Right lobe of liver (tissue), 6 donors: Measurements from ENCODE around the gene TAPBP. TPM values are rescaled to one million over a fixed set of nuclear protein-coding genes. Genes with fewer than 3 reads are reported as not detected.

Experiments
- ATAC-seq, 4 donors: fragments of 200-7000 bp; cut with Tn5 transposase; one replicate each; pipeline ENCODE4 v1.9.1; 2020; ENCODE audit warnings: mild to moderate bottlenecking in 4 of 4, moderate library complexity in 4 of 4
- DNase-seq, 3 donors: peaks; one replicate each; pipeline ENCODE4 v3.0.0-alpha.2; 2020
- H3K27ac ChIP-seq, 3 donors: fragments of 200-600 bp; one replicate each; pipeline ENCODE4 v1.8.0; 2022
- H3K27me3 ChIP-seq, 2 donors: fragments of 200-600 bp; one replicate each; pipeline ENCODE4 v1.8.0; 2022
- H3K36me3 ChIP-seq, 4 donors: fragments of 200-600 bp; sonication (generic) in 1 of 4; one replicate each; pipeline versions ENCODE4 v1.5.1 to v1.8.0; 2017 to 2022; ENCODE audit warnings: control low read depth in 1 of 4
- H3K4me1 ChIP-seq, 4 donors: fragments of 200-600 bp; sonication (generic) in 1 of 4; one replicate each; pipeline versions ENCODE4 v1.5.1 to v1.8.0; 2017 to 2022; ENCODE audit warnings: control low read depth in 1 of 4
- H3K4me3 ChIP-seq, 3 donors: fragments of 200-600 bp; one replicate each; pipeline ENCODE4 v1.8.0; 2022
- H3K9me3 ChIP-seq, 4 donors: fragments of 200-600 bp; sonication (generic) in 1 of 4; one replicate each; pipeline versions ENCODE4 v1.5.1 to v1.8.0; 2017 to 2022; ENCODE audit warnings: control low read depth in 1 of 4
- CTCF ChIP-seq, 4 donors: fragments of 200-600 bp in 3 of 4; fragments of 450-650 bp in 1 of 4; IDR thresholded peaks; one replicate each; pipeline versions ENCODE4 v1.5.1 to v1.8.0; 2016 to 2022; ENCODE audit warnings: antibody characterized with exemption in 4 of 4, mild to moderate bottlenecking in 2 of 4
- POLR2A ChIP-seq: fragments of 450-650 bp; IDR thresholded peaks from one replicate; pipeline ENCODE4 v1.6.1; 2017; ENCODE audit warnings: antibody characterized with exemption, mild to moderate bottlenecking
- WGBS: methylation state at CpG from one replicate; pipeline ENCODE4 v1.1.6; 2018; ENCODE audit warnings: low coverage, low lambda C conversion rate; ENCODE audit not compliant: insufficient coverage; ENCODE audit errors: missing lambda C conversion rate; 5-methylcytosine and 5-hydroxymethylcytosine counted together
- intact Hi-C, 2 donors: fragments of 100-400 bp; cut with DNase I; formaldehyde crosslinking; loops; one replicate each; pipeline versions ENCODE4 v1.11.2 to v1.14.1; 2022
- total RNA-seq, 6 experiments: library from RNA; depleted of rRNA in 2 of 6; stranded (reverse); fragments of >200 nt in 2 of 6; fragmentation: NEBNext Ultra II Directional in 3 of 6; extraction: Animal tissue kit (Norgen Biotek cat#: 25700) in 3 of 6; gene quantifications; one replicate each; pipeline versions ENCODE4 v1.1.0 to v1.2.4, GENCODE V29; 2016 to 2023
- donor health status: DM: no; HTN: yes; CAD: no.
- donor health status: DM: no; HTN: no; CAD: no.
- donor health status: DM: no; HTN: no; CAD: no.
- donor health status: DM: no; HTN: yes; CAD: no.
- donor health status: DM: no; HTN: yes; CAD: no.

TAPBP gene
- total RNA-seq, 6 experiments from 2014 or later: 89.2 to 140 (median 124) TPM

GRCh38 chr6:33254591-33254990, 59.3 kb downstream of the TAPBP start:
- Histone ChIP-seq H3K36me3 (peaks cover 0 to 8% (median 0%) of the 10 kb centered on the region in 4 donors), H3K27me3 (no peaks in the 10 kb centered on the region), H3K4me3 (no peak overlapping the region), H3K9me3 (no peaks in the 10 kb centered on the region), H3K4me1 (peaks cover 0 to 9% (median 4%) of the 10 kb centered on the region in 4 donors), H3K27ac (no peak overlapping the region)
- intact Hi-C loops: no loop called here
- WGBS: 85% methylated on average over 4 of the region's 4 CpGs
- ATAC-seq (no peak), DNase-seq (no peak)
- no peak for TF ChIP-seq POLR2A
- no peak for TF ChIP-seq CTCF (IDR thresholded peaks at IDR 0.05)

DNA sequence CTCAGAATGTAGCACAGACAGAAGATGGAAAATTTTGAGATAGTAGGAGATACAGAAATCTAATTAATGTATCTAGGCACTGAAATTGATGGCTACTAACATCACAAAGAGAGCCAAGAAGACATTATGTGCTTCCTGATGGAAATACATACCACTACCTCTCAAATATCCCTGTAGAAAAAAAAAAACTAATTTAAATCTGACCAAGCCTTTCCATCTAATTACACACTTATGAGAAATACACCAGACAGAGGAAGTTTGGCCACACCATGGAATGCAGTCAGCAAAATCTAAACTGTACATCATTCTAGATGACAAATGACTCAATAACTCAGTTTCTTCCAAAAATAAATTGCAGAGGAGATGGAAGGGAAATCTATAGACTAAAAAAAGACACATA, 61.1 kb downstream of the TAPBP start:
- no peak for DNase-seq
- no peak overlapping the region for H3K4me3 ChIP-seq
- TF ChIP-seq POLR2A (no peak), CTCF (IDR thresholded peaks at IDR 0.05) (no peak)
- intact Hi-C loops: no loop called here
- H3K4me1 ChIP-seq: peaks cover 0 to 17% (median 7%) of the 10 kb centered on the region in 4 donors
- ATAC-seq: no peak
- no peak overlapping the region for H3K27ac ChIP-seq
- H3K36me3 ChIP-seq: peaks cover 0 to 5% (median 0%) of the 10 kb centered on the region in 4 donors
- no peaks in the 10 kb centered on the region for H3K9me3 ChIP-seq
- no peaks in the 10 kb centered on the region for H3K27me3 ChIP-seq

GRCh38 chr6:33251395-33252012, 62.4 kb downstream of the TAPBP start:
- Histone ChIP-seq H3K4me3 (no peak overlapping the region), H3K27ac (no peak overlapping the region), H3K4me1 (peaks cover 0 to 17% (median 7%) of the 10 kb centered on the region in 4 donors), H3K9me3 (no peaks in the 10 kb centered on the region), H3K27me3 (no peaks in the 10 kb centered on the region), H3K36me3 (peaks cover 0 to 5% (median 0%) of the 10 kb centered on the region in 4 donors)
- DNase-seq: no peak
- WGBS: 90% methylated on average over 3 of the region's 6 CpGs
- intact Hi-C loops: no loop called here
- TF ChIP-seq POLR2A (no peak), CTCF (IDR thresholded peaks at IDR 0.05) (no peak)
- ATAC-seq: no peak

GRCh38 chr6:33250731-33251130, 63.1 kb downstream of the TAPBP start:
- Histone ChIP-seq H3K27me3 (no peaks in the 10 kb centered on the region), H3K4me3 (no peak overlapping the region), H3K36me3 (peaks cover 0 to 5% (median 0%) of the 10 kb centered on the region in 4 donors), H3K9me3 (no peaks in the 10 kb centered on the region), H3K27ac (no peak overlapping the region), H3K4me1 (peaks cover 0 to 17% (median 7%) of the 10 kb centered on the region in 4 donors)
- 93% methylated on average over 8 of the region's 13 CpGs for WGBS
- ATAC-seq (no peak), DNase-seq (no peak)
- intact Hi-C loops: no loop called here
- no peak for TF ChIP-seq CTCF (IDR thresholded peaks at IDR 0.05)
